ENCODE data around the gene KCTD5.
"Not testable (repeated sequence)": the region's sequence is repeated elsewhere in the genome, so short reads cannot be mapped to it uniquely, and the experiment has no call there.

KCTD5 gene

GRCh38 chr16:2687531-2688308, 5.4 kb downstream of the KCTD5 start:
- H3K4me1 ChIP-seq (ENCODE audit: control insufficient read depth, insufficient read depth, low read length, poor library complexity, severe bottlenecking) = no peaks in the 10 kb centered on the region
- H3K27ac ChIP-seq (ENCODE audit: low read depth, low read length, severe bottlenecking) = no peak overlapping the region
- no peaks in the 10 kb centered on the region for H3K9me3 ChIP-seq (ENCODE audit: control insufficient read depth, low read length)
- no peak overlapping the region for H3K4me3 ChIP-seq (ENCODE audit: extremely low read depth, insufficient read depth, low read length, poor library complexity, severe bottlenecking)
- H3K36me3 ChIP-seq (ENCODE audit: control insufficient read depth, insufficient read depth, low read length) = peaks cover 22% of the 10 kb centered on the region
- 93 to 97% methylated on average over 12 to 14 of the region's 19 CpGs for WGBS, 2 experiments (ENCODE audit: insufficient coverage in 2 of 2)

- not testable (repeated sequence) for H3K4me1 ChIP-seq (ENCODE audit: control insufficient read depth, insufficient read depth, low read length, poor library complexity, severe bottlenecking)
Observed at GRCh38 chr16:2689422-2689821, 7.1 kb downstream of the KCTD5 start.

GRCh38 chr16:2689968-2690801, 7.9 kb downstream of the KCTD5 start:
- 97% methylated on average over 32 to 36 of the region's 36 CpGs for WGBS, 2 experiments (ENCODE audit: insufficient coverage in 2 of 2)
- H3K4me1 ChIP-seq (ENCODE audit: control insufficient read depth, insufficient read depth, low read length, poor library complexity, severe bottlenecking) = no peaks in the 10 kb centered on the region
- H3K9me3 ChIP-seq (ENCODE audit: control insufficient read depth, low read length) = no peaks in the 10 kb centered on the region
- H3K4me3 ChIP-seq (ENCODE audit: extremely low read depth, insufficient read depth, low read length, poor library complexity, severe bottlenecking) = no peak overlapping the region
- peaks cover 27% of the 10 kb centered on the region for H3K36me3 ChIP-seq (ENCODE audit: control insufficient read depth, insufficient read depth, low read length)
- H3K27ac ChIP-seq (ENCODE audit: low read depth, low read length, severe bottlenecking) = no peak overlapping the region

More at GRCh38 chr16:2689422-2689821, 7.1 kb downstream of the KCTD5 start:
- peaks cover 27% of the 10 kb centered on the region for H3K36me3 ChIP-seq (ENCODE audit: control insufficient read depth, insufficient read depth, low read length)
- H3K4me3 ChIP-seq (ENCODE audit: extremely low read depth, insufficient read depth, low read length, poor library complexity, severe bottlenecking); H3K27ac ChIP-seq (ENCODE audit: low read depth, low read length, severe bottlenecking); H3K9me3 ChIP-seq (ENCODE audit: control insufficient read depth, low read length): not testable (repeated sequence)
- no CpG with 5 or more reads among the region's 13 CpGs for WGBS, 2 experiments (ENCODE audit: insufficient coverage in 2 of 2)

- Histone ChIP-seq H3K9me3 (ENCODE audit: control insufficient read depth, low read length) (no peaks in the 10 kb centered on the region), H3K36me3 (ENCODE audit: control insufficient read depth, insufficient read depth, low read length) (peaks cover 27% of the 10 kb centered on the region), H3K4me1 (ENCODE audit: control insufficient read depth, insufficient read depth, low read length, poor library complexity, severe bottlenecking) (no peaks in the 10 kb centered on the region), H3K4me3 (ENCODE audit: extremely low read depth, insufficient read depth, low read length, poor library complexity, severe bottlenecking) (no peak overlapping the region), H3K27ac (ENCODE audit: low read depth, low read length, severe bottlenecking) (no peak overlapping the region)
- 96 to 99% methylated on average over 11 of the region's 11 CpGs for WGBS, 2 experiments (ENCODE audit: insufficient coverage in 2 of 2)
Observed at GRCh38 chr16:2690852-2691251, 8.5 kb downstream of the KCTD5 start.

GRCh38 chr16:2691491-2692248, 9.3 kb downstream of the KCTD5 start:
- Histone ChIP-seq H3K4me1 (ENCODE audit: control insufficient read depth, insufficient read depth, low read length, poor library complexity, severe bottlenecking) (no peaks in the 10 kb centered on the region), H3K27ac (ENCODE audit: low read depth, low read length, severe bottlenecking) (no peak overlapping the region), H3K4me3 (ENCODE audit: extremely low read depth, insufficient read depth, low read length, poor library complexity, severe bottlenecking) (no peak overlapping the region), H3K36me3 (ENCODE audit: control insufficient read depth, insufficient read depth, low read length) (peaks cover 27% of the 10 kb centered on the region), H3K9me3 (ENCODE audit: control insufficient read depth, low read length) (no peaks in the 10 kb centered on the region)
- 95 to 96% methylated on average over 29 of the region's 29 CpGs for WGBS, 2 experiments (ENCODE audit: insufficient coverage in 2 of 2)

- no peaks in the 10 kb centered on the region for H3K4me1 ChIP-seq (ENCODE audit: control insufficient read depth, insufficient read depth, low read length, poor library complexity, severe bottlenecking)
- 91 to 95% methylated on average over 12 to 14 of the region's 14 CpGs for WGBS, 2 experiments (ENCODE audit: insufficient coverage in 2 of 2)
- H3K9me3 ChIP-seq (ENCODE audit: control insufficient read depth, low read length) = no peaks in the 10 kb centered on the region
- no peak overlapping the region for H3K4me3 ChIP-seq (ENCODE audit: extremely low read depth, insufficient read depth, low read length, poor library complexity, severe bottlenecking)
- no peak overlapping the region for H3K27ac ChIP-seq (ENCODE audit: low read depth, low read length, severe bottlenecking)
- peaks cover 32% of the 10 kb centered on the region for H3K36me3 ChIP-seq (ENCODE audit: control insufficient read depth, insufficient read depth, low read length)
Observed at GRCh38 chr16:2692251-2692947, 10.1 kb downstream of the KCTD5 start.

GRCh38 chr16:2692948-2693651, 10.8 kb downstream of the KCTD5 start:
- WGBS, 2 experiments (ENCODE audit: insufficient coverage in 2 of 2) = 87 to 93% methylated on average over 14 to 15 of the region's 24 CpGs
- H3K27ac ChIP-seq (ENCODE audit: low read depth, low read length, severe bottlenecking) = no peak overlapping the region
- no peak overlapping the region for H3K4me3 ChIP-seq (ENCODE audit: extremely low read depth, insufficient read depth, low read length, poor library complexity, severe bottlenecking)
- no peaks in the 10 kb centered on the region for H3K9me3 ChIP-seq (ENCODE audit: control insufficient read depth, low read length)
- H3K36me3 ChIP-seq (ENCODE audit: control insufficient read depth, insufficient read depth, low read length) = peaks cover 37% of the 10 kb centered on the region
- no peaks in the 10 kb centered on the region for H3K4me1 ChIP-seq (ENCODE audit: control insufficient read depth, insufficient read depth, low read length, poor library complexity, severe bottlenecking)

- WGBS, 2 experiments (ENCODE audit: insufficient coverage in 2 of 2) = 91 to 94% methylated on average over 24 to 25 of the region's 37 CpGs
- H3K36me3 ChIP-seq (ENCODE audit: control insufficient read depth, insufficient read depth, low read length) = peaks cover 51% of the 10 kb centered on the region
- H3K4me1 ChIP-seq (ENCODE audit: control insufficient read depth, insufficient read depth, low read length, poor library complexity, severe bottlenecking); H3K4me3 ChIP-seq (ENCODE audit: extremely low read depth, insufficient read depth, low read length, poor library complexity, severe bottlenecking); H3K27ac ChIP-seq (ENCODE audit: low read depth, low read length, severe bottlenecking); H3K9me3 ChIP-seq (ENCODE audit: control insufficient read depth, low read length): not testable (repeated sequence)
Observed at GRCh38 chr16:2696601-2697250, 14.4 kb downstream of the KCTD5 start.

- H3K36me3 ChIP-seq (ENCODE audit: control insufficient read depth, insufficient read depth, low read length) = peaks cover 48% of the 10 kb centered on the region
- no peak overlapping the region for H3K4me3 ChIP-seq (ENCODE audit: extremely low read depth, insufficient read depth, low read length, poor library complexity, severe bottlenecking)
- no peaks in the 10 kb centered on the region for H3K4me1 ChIP-seq (ENCODE audit: control insufficient read depth, insufficient read depth, low read length, poor library complexity, severe bottlenecking)
- WGBS, 2 experiments (ENCODE audit: insufficient coverage in 2 of 2) = 92 to 96% methylated on average over 11 to 14 of the region's 17 CpGs
- no peaks in the 10 kb centered on the region for H3K9me3 ChIP-seq (ENCODE audit: control insufficient read depth, low read length)
- no peak overlapping the region for H3K27ac ChIP-seq (ENCODE audit: low read depth, low read length, severe bottlenecking)
Observed at GRCh38 chr16:2697401-2697948, 15.2 kb downstream of the KCTD5 start.
